H9 (cell line): ENCODE data around the gene RAB31. TPM values are rescaled to one million over a fixed set of nuclear protein-coding genes. Genes with fewer than 3 reads are reported as not detected.

Experiments
- DNase-seq: peaks from one replicate; pipeline ENCODE4 v3.0.0-alpha.2; 2017
- H2AFZ ChIP-seq: one replicate; pipeline ENCODE4 v1.6.1; 2013; ENCODE audit warnings: mild to moderate bottlenecking, low read length, control low read depth, moderate library complexity
- H2AK5ac ChIP-seq: 2 replicates; pipeline ENCODE4 v1.6.1; 2013; ENCODE audit warnings: low read length, control low read depth, mixed read lengths; ENCODE audit not compliant: insufficient read length
- H2BK120ac ChIP-seq: one replicate; pipeline ENCODE4 v1.6.1; 2013; ENCODE audit warnings: low read depth, mild to moderate bottlenecking, low read length, control low read depth, inconsistent platforms; ENCODE audit not compliant: poor library complexity, severe bottlenecking
- H2BK12ac ChIP-seq: 2 replicates; pipeline ENCODE4 v1.6.1; 2013; ENCODE audit warnings: low read length, control low read depth, mixed read lengths, low read depth; ENCODE audit not compliant: insufficient read length
- H2BK15ac ChIP-seq: 2 replicates; pipeline ENCODE4 v1.6.1; 2013; ENCODE audit warnings: low read depth, low read length, control low read depth
- H2BK20ac ChIP-seq: one replicate; pipeline ENCODE4 v1.6.1; 2013; ENCODE audit warnings: low read depth, mild to moderate bottlenecking, low read length, control low read depth, inconsistent platforms; ENCODE audit not compliant: poor library complexity, severe bottlenecking
- H2BK5ac ChIP-seq: 2 replicates; pipeline ENCODE4 v1.6.1; 2013; ENCODE audit warnings: low read length, control low read depth, mixed read lengths; ENCODE audit not compliant: insufficient read length
- H3K14ac ChIP-seq: 2 replicates; pipeline ENCODE4 v1.6.1; 2013; ENCODE audit warnings: low read length, control low read depth; ENCODE audit not compliant: insufficient read depth
- H3K18ac ChIP-seq: 2 replicates; pipeline ENCODE4 v1.6.1; 2013; ENCODE audit warnings: low read depth, mild to moderate bottlenecking, mixed read lengths, low read length, control low read depth; ENCODE audit not compliant: insufficient read length
- H3K23ac ChIP-seq: 2 replicates; pipeline ENCODE4 v1.6.1; 2013; ENCODE audit warnings: low read length, control low read depth, mixed read lengths, low read depth; ENCODE audit not compliant: insufficient read length
- H3K23me2 ChIP-seq: 2 replicates; pipeline ENCODE4 v1.6.1; 2013; ENCODE audit warnings: low read depth, mild to moderate bottlenecking, mixed read lengths, low read length, control low read depth; ENCODE audit not compliant: insufficient read length, poor library complexity, severe bottlenecking
- H3K27ac ChIP-seq: 2 replicates; pipeline ENCODE4 v1.5.1; 2013; ENCODE audit warnings: low read length, control low read depth, mixed read lengths, low read depth; ENCODE audit not compliant: insufficient read length
- H3K27me3 ChIP-seq: 2 replicates; pipeline ENCODE4 v1.6.1; 2013; ENCODE audit warnings: low read length, control low read depth, inconsistent platforms; ENCODE audit not compliant: insufficient read depth
- H3K4ac ChIP-seq: 2 replicates; pipeline ENCODE4 v1.6.1; 2013; ENCODE audit warnings: low read depth, mild to moderate bottlenecking, control low read depth, inconsistent platforms, low read length, moderate library complexity
- H3K4me1 ChIP-seq: 2 replicates; pipeline ENCODE4 v1.6.1; 2013; ENCODE audit warnings: low read length, control low read depth, inconsistent platforms; ENCODE audit not compliant: insufficient read depth
- H3K4me2 ChIP-seq: 2 replicates; pipeline ENCODE4 v1.6.1; 2013; ENCODE audit warnings: low read length, control low read depth, mixed read lengths; ENCODE audit not compliant: insufficient read length, insufficient read depth
- H3K56ac ChIP-seq: 2 replicates; pipeline ENCODE4 v1.6.1; 2013; ENCODE audit warnings: low read depth, mild to moderate bottlenecking, mixed read lengths, low read length, control low read depth; ENCODE audit not compliant: insufficient read length
- H3K79me1 ChIP-seq: 2 replicates; pipeline ENCODE4 v1.6.1; 2013; ENCODE audit warnings: low read depth, mild to moderate bottlenecking, moderate library complexity, low read length, control low read depth, inconsistent platforms; ENCODE audit not compliant: insufficient read depth, poor library complexity, severe bottlenecking
- H3K79me2 ChIP-seq: 2 replicates; pipeline ENCODE4 v1.6.1; 2013; ENCODE audit warnings: low read length, control low read depth, inconsistent platforms; ENCODE audit not compliant: insufficient read depth
- H3K9ac ChIP-seq: 2 replicates; pipeline ENCODE4 v1.6.1; 2013; ENCODE audit warnings: low read length, control low read depth, mixed read lengths; ENCODE audit not compliant: insufficient read length; ENCODE audit errors: extremely low read depth
- H3K9me3 ChIP-seq: one replicate; pipeline ENCODE4 v1.6.1; 2013; ENCODE audit warnings: low read depth, low read length, inconsistent platforms; ENCODE audit not compliant: control insufficient read depth
- H3T11ph ChIP-seq: one replicate; pipeline ENCODE4 v1.6.1; 2013; ENCODE audit warnings: mild to moderate bottlenecking, low read length, control low read depth, inconsistent platforms
- H4K20me1 ChIP-seq: one replicate; pipeline ENCODE4 v1.6.1; 2013; ENCODE audit not compliant: control insufficient read depth, insufficient read length, insufficient read depth
- H4K5ac ChIP-seq: 2 replicates; pipeline ENCODE4 v1.6.1; 2013; ENCODE audit warnings: low read depth, mild to moderate bottlenecking, mixed read lengths, low read length, control low read depth; ENCODE audit not compliant: insufficient read length
- H4K8ac ChIP-seq: replicated peaks from 2 replicates; pipeline ENCODE4 v1.6.1; 2013; ENCODE audit warnings: low read length, control low read depth, mixed read lengths, low read depth; ENCODE audit not compliant: insufficient read length
- H4K91ac ChIP-seq: 2 replicates; pipeline ENCODE4 v1.6.1; 2013; ENCODE audit warnings: low read depth, mild to moderate bottlenecking, moderate library complexity, mixed read lengths, low read length, control low read depth; ENCODE audit not compliant: insufficient read length
- H3K27ac Mint-ChIP-seq, 3 experiments: 2 replicates in 2 of 3; 3 replicates in 1 of 3; pipeline ENCODE4 v1.8.0; 2020 to 2021; ENCODE audit warnings: mixed read lengths in 3 of 3, mild to moderate bottlenecking in 1 of 3, moderate library complexity in 1 of 3
- H3K27me3 Mint-ChIP-seq: 2 replicates; pipeline ENCODE4 v1.8.0; 2021; ENCODE audit warnings: low read depth, mild to moderate bottlenecking, moderate library complexity, mixed read lengths
- H3K36me3 Mint-ChIP-seq, 3 experiments: 2 replicates in 2 of 3; 3 replicates in 1 of 3; pipeline ENCODE4 v1.8.0; 2020 to 2021; ENCODE audit warnings: low read depth in 3 of 3, mixed read lengths in 3 of 3; ENCODE audit not compliant: insufficient read depth in 1 of 3
- H3K4me1 Mint-ChIP-seq, 2 experiments: 2 replicates each; pipeline ENCODE4 v1.8.0; 2020; ENCODE audit warnings: mixed read lengths in 2 of 2
- H3K4me3 Mint-ChIP-seq, 2 experiments: 2 replicates in 1 of 2; 3 replicates in 1 of 2; pipeline ENCODE4 v1.8.0; 2020 to 2021; ENCODE audit warnings: mild to moderate bottlenecking in 2 of 2, mixed read lengths in 2 of 2, moderate library complexity in 1 of 2
- H3K9me3 Mint-ChIP-seq, 2 experiments: 2 replicates in 1 of 2; 3 replicates in 1 of 2; pipeline ENCODE4 v1.8.0; 2020; ENCODE audit warnings: mild to moderate bottlenecking in 2 of 2, mixed read lengths in 2 of 2, moderate library complexity in 1 of 2
- CTCF ChIP-seq: fragments of 200-600 bp; sonication (generic); conservative IDR thresholded peaks from 3 replicates; pipeline ENCODE4 v1.8.0; 2021; ENCODE audit warnings: antibody characterized with exemption, mild to moderate bottlenecking
- WGBS: extraction: QIAGEN DNeasy Blood & Tissue Kit; methylation state at CpG from one replicate; pipeline ENCODE4 v1.1.7; 2013; ENCODE audit warnings: missing lambda C conversion rate, low lambda C conversion rate, mixed read lengths; ENCODE audit not compliant: insufficient read length; ENCODE audit errors: extremely low coverage; 5-methylcytosine and 5-hydroxymethylcytosine counted together
- total RNA-seq: library from RNA; stranded (reverse); gene quantifications from 2 replicates; pipeline ENCODE4 v1.2.1, GENCODE V29; 2021

RAB31 gene
- total RNA-seq, 1 experiment from 2014 or later: 22.4 TPM

- no CpG with 5 or more reads among the region's 3 CpGs for WGBS
- Histone ChIP-seq H2BK5ac (no peak overlapping the region), H4K91ac (no peak overlapping the region), H2BK20ac (no peak overlapping the region), H3K23ac (no peak overlapping the region), H3K79me1 (no peaks in the 10 kb centered on the region), H3K23me2 (no peaks in the 10 kb centered on the region), H3K56ac (no peak overlapping the region), H2BK12ac (no peak overlapping the region), H3K9me3 (no peaks in the 10 kb centered on the region), H3K4me1 (no peaks in the 10 kb centered on the region), H4K5ac (no peak overlapping the region), H2AFZ (no peak overlapping the region), H3K27ac (no peak overlapping the region), H3K4ac (no peak overlapping the region), H4K8ac (no peak overlapping the region), H4K20me1 (no peaks in the 10 kb centered on the region), H3K18ac (no peak overlapping the region), H3K14ac (no peak overlapping the region), H2BK15ac (no peak overlapping the region), H2AK5ac (no peak overlapping the region), H2BK120ac (no peak overlapping the region), H3K9ac (no peak overlapping the region), H3K27me3 (no peaks in the 10 kb centered on the region), H3K79me2 (no peaks in the 10 kb centered on the region), H3T11ph (no peak overlapping the region), H3K4me2 (no peak overlapping the region)
- Mint-ChIP-seq H3K27ac (no peak overlapping the region), H3K4me3 (no peak overlapping the region), H3K27me3 (no peaks in the 10 kb centered on the region), H3K4me1 (peaks cover 0 to 5% of the 10 kb centered on the region in 2 experiments; a peak in 3 of 4 replicates), H3K9me3 (no peaks in the 10 kb centered on the region), H3K36me3 (no peaks in the 10 kb centered on the region; a peak in 2 of 7 replicates)
- DNase-seq: no peak
- TF ChIP-seq CTCF: no peak
These were observed 39.1 kb upstream of the RAB31 start for GRCh38 chr18:9669016-9669415.
